LNCAP (cell line): ENCODE measurements around the gene MAPRE3.

ENCODE experiments used
- TF ChIP-seq, protein P1 (sequence below): fragments of 450-650 bp; IDR thresholded peaks from 2 replicates; pipeline ENCODE4 v1.5.1; 2017; ENCODE audit warnings: mild to moderate bottlenecking

MAPRE3 gene

GRCh38 chr2:26978061-26978596, 7.7 kb downstream of the MAPRE3 start:
- TF ChIP-seq, protein P1, sequence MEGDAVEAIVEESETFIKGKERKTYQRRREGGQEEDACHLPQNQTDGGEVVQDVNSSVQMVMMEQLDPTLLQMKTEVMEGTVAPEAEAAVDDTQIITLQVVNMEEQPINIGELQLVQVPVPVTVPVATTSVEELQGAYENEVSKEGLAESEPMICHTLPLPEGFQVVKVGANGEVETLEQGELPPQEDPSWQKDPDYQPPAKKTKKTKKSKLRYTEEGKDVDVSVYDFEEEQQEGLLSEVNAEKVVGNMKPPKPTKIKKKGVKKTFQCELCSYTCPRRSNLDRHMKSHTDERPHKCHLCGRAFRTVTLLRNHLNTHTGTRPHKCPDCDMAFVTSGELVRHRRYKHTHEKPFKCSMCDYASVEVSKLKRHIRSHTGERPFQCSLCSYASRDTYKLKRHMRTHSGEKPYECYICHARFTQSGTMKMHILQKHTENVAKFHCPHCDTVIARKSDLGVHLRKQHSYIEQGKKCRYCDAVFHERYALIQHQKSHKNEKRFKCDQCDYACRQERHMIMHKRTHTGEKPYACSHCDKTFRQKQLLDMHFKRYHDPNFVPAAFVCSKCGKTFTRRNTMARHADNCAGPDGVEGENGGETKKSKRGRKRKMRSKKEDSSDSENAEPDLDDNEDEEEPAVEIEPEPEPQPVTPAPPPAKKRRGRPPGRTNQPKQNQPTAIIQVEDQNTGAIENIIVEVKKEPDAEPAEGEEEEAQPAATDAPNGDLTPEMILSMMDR = no peak

DNA sequence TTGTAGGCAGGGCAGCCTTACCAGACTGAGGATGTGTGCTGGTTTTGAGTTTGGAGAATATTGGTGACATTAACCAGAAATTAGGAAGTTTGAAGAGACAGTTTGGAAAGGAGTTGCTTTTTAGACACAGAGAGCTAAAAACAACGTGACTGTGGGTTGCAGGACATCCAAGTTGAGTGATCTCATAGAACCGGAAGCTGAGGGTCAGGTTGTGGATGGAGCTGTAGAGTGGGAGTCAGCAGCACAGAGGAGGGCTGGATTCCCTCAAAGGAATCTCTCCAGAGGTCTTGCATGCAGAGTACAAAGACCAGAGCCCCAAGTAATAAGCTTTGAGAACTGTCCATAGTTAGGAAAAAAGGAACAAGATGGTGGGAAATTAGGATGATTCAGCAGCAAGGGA, 9.3 kb downstream of the MAPRE3 start:
- TF ChIP-seq, protein P1 = no peak

GRCh38 chr2:26980971-26981370, 10.5 kb downstream of the MAPRE3 start:
- TF ChIP-seq, protein P1 = no peak

DNA sequence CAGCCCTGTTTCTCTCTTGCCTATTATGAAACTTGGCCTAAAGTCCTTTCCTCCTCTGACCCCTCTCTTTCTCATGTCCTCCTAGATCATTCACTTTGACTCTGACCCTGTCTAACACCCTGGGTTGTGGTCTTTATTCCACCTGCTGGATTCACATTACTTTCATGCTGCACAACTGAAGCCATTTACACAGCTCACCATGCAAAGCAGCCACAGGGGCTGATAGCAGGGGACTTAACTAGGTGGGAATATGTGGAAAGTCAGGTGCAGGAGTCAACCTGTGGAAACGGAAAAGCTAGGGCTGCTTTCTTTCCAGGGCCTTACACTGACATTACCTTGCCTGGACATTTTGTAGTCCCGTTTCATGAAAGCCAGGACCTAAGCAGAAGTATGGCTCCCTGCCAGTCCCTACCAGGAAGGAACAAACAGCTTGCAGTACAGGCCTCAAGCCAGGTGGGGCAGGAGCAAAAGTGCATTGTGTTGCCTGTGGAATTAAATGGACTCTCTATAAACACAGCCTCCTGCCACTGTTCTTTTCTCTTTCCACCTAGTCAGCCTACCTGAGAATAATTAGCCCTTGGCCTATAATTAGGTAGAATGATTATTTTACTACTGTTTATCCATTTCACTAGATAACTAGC, 11.8 kb downstream of the MAPRE3 start:
- TF ChIP-seq, protein P1 = peak; percentile 41; the same call in 1 of the 2 replicates

DNA sequence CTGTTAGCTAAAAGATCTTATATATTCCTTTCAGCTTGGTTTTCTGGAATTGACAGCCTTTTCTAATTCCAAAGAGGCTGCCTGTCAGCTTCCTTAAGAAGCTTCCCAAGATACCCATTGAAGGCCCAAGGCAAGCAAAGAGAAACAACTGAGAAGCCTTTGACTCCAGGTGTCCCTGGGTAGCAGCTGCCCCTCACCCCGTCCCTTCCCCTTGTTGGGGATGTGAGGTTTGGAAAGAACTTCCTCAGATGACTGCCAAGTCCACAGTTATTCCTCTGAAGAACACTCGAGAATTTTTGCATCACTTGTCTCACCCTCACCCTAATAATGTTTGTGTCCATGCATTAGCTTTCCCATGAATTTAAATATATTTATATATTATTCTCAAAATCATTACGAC, 13.3 kb downstream of the MAPRE3 start:
- TF ChIP-seq, protein P1 = no peak

DNA sequence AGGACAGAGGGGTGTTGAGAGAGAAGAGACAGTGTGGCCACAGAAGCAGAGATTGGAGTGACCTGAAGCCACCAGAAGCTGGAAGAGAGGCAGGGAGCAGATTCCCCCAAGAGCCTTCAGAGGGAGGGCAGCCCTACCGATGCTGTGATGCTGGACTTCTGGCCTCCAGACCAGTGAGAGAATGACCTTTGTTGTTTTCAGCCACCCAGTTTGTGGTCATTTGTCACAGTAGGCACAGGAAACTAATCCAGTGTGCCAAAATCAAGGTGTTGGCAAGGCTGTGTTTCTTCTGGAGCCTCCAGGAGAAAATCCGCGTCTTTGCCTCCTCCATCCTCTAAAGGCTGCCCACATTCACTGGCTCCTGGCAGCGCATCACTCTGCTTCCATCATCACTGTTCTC, 15.4 kb downstream of the MAPRE3 start:
- TF ChIP-seq, protein P1 = no peak

GRCh38 chr2:26986576-26986975, 16.1 kb downstream of the MAPRE3 start:
- TF ChIP-seq, protein P1 = no peak
